ENCODE measurements around the gene HSPB7. TPM values are rescaled to one million over a fixed set of nuclear protein-coding genes. Genes with fewer than 3 reads are reported as not detected.

HSPB7 gene
- total and polyA plus RNA-seq, 10 donors: 0.60 to 8.1 (median 2.4) TPM

- Histone ChIP-seq H3K4me3 (no peak overlapping the region), H3K36me3 (no peaks in the 10 kb centered on the region), H3K27ac (peak overlapping the region in 5 of 8 donors; percentile 63 to 78 (median 68)), H3K9me3 (no peaks in the 10 kb centered on the region), H3K4me1 (peaks cover 5 to 39% (median 25%) of the 10 kb centered on the region in 6 donors), H3K27me3 (replicated peaks in 1 of 7) (no peaks in the 10 kb centered on the region)
- no peak for DNase-seq
- TF ChIP-seq CTCF (IDR thresholded peaks at IDR 0.05 in 8 of 11, conservative IDR thresholded peaks at IDR 0.05 in 3 of 11) (no peak), POLR2A (IDR thresholded peaks at IDR 0.05) (no peak), POLR2AphosphoS5 (IDR thresholded peaks at IDR 0.05) (no peak)
- WGBS, 5 donors: 81 to 88% (median 82%) methylated on average over 22 to 23 of the region's 23 CpGs
- intact Hi-C loops (cut with DNase I; ENCODE audit: low total_unique reads): no loop called here
Observed at GRCh38 chr1:16018749-16019643, 1.2 kb upstream of the HSPB7 start.

- no peaks in the 10 kb centered on the region for H3K36me3 ChIP-seq
- peaks cover 5 to 44% (median 28%) of the 10 kb centered on the region in 6 donors for H3K4me1 ChIP-seq
- 52 to 77% (median 67%) methylated on average over 4 of the region's 4 CpGs for WGBS, 5 donors
- H3K9me3 ChIP-seq: no peaks in the 10 kb centered on the region
- peak overlapping the region; percentile 41 to 78 (median 65) for H3K27ac ChIP-seq
- H3K27me3 ChIP-seq (replicated peaks in 1 of 7): peaks cover 0 to 1% (median 0%) of the 10 kb centered on the region in 7 donors
- DNase-seq: no peak
- no peak overlapping the region for H3K4me3 ChIP-seq
- intact Hi-C loops (cut with DNase I; ENCODE audit: low total_unique reads): no loop called here
- TF ChIP-seq CTCF (IDR thresholded peaks at IDR 0.05 in 8 of 11, conservative IDR thresholded peaks at IDR 0.05 in 3 of 11) (no peak), POLR2AphosphoS5 (IDR thresholded peaks at IDR 0.05) (no peak), POLR2A (IDR thresholded peaks at IDR 0.05) (no peak)
Observed at GRCh38 chr1:16018308-16018707, 465 bp upstream of the HSPB7 start.

- Histone ChIP-seq H3K27me3 (replicated peaks in 1 of 7) (peaks cover 0 to 14% (median 0%) of the 10 kb centered on the region in 7 donors), H3K4me1 (peaks cover 12 to 56% (median 40%) of the 10 kb centered on the region in 6 donors), H3K4me3 (no peak overlapping the region), H3K36me3 (no peaks in the 10 kb centered on the region), H3K27ac (peak overlapping the region in 6 of 8 donors; percentile 55 to 78 (median 68)), H3K9me3 (no peaks in the 10 kb centered on the region)
- no peak for TF ChIP-seq CTCF (IDR thresholded peaks at IDR 0.05 in 8 of 11, conservative IDR thresholded peaks at IDR 0.05 in 3 of 11)
- no peak for TF ChIP-seq POLR2A (IDR thresholded peaks at IDR 0.05)
- no peak for TF ChIP-seq POLR2AphosphoS5 (IDR thresholded peaks at IDR 0.05)
- DNase-seq: no peak
- intact Hi-C loops (cut with DNase I; ENCODE audit: low total_unique reads): no loop called here
- 85 to 89% (median 88%) methylated on average over 8 to 10 of the region's 10 CpGs for WGBS, 5 donors
Observed at GRCh38 chr1:16017076-16017460, 775 bp downstream of the HSPB7 start.

All from spleen (tissue), 11 donors.